C4-2B (cell line): ENCODE results near the gene SOCS7.

Experiments
- H3K27ac ChIP-seq: fragments of 450-650 bp; 2 replicates; pipeline ENCODE4 v1.5.1; 2017
- CTCF ChIP-seq: fragments of 450-650 bp; conservative IDR thresholded peaks from 2 replicates; pipeline ENCODE4 v1.5.1; 2017; ENCODE audit warnings: mild to moderate bottlenecking
- ZFX ChIP-seq: fragments of 450-650 bp; IDR thresholded peaks from 2 replicates; pipeline ENCODE4 v1.6.1; 2017

SOCS7 gene

GRCh38 chr17:38338053-38338452, 13.6 kb upstream of the SOCS7 start:
- no peak for TF ChIP-seq ZFX
- no peak for TF ChIP-seq CTCF

GRCh38 chr17:38338535-38338934, 13.1 kb upstream of the SOCS7 start:
- TF ChIP-seq ZFX (no peak), CTCF (no peak)
- no peak overlapping the region for H3K27ac ChIP-seq

More at GRCh38 chr17:38338053-38338452, 13.6 kb upstream of the SOCS7 start:
- no peak overlapping the region for H3K27ac ChIP-seq

- TF ChIP-seq CTCF (no peak), ZFX (no peak)
- H3K27ac ChIP-seq = no peak overlapping the region
Measured at GRCh38 chr17:38339891-38340290, 11.8 kb upstream of the SOCS7 start.

GRCh38 chr17:38341035-38341721, 10.5 kb upstream of the SOCS7 start:
- TF ChIP-seq ZFX (no peak), CTCF (no peak)
- no peak overlapping the region for H3K27ac ChIP-seq

- H3K27ac ChIP-seq = no peak overlapping the region
- no peak for TF ChIP-seq CTCF
- no peak for TF ChIP-seq ZFX
Measured at GRCh38 chr17:38342886-38343607, 8.6 kb upstream of the SOCS7 start.

GRCh38 chr17:38343608-38344419, 7.8 kb upstream of the SOCS7 start, which contains the start of gene GPR179:
GPR179 (minus strand) TSS chr17:38343956; CDS start chr17:38343789, 167 bp downstream.
- H3K27ac ChIP-seq = no peak within 1 kb of the TSS
- TF ChIP-seq ZFX (no peak), CTCF (no peak)

GRCh38 chr17:38344420-38344745, 7.3 kb upstream of the SOCS7 start:
- no peak overlapping the region for H3K27ac ChIP-seq
- TF ChIP-seq CTCF (no peak), ZFX (no peak)
